HG03280 (cell line): Measurements from ENCODE around the gene EDN1.

Source experiments
- ATAC-seq: cut with Tn5 transposase; IDR thresholded peaks from one replicate; pipeline ENCODE4 v1.9.1; 2021; ENCODE audit warnings: mild to moderate bottlenecking, moderate library complexity; ENCODE audit not compliant: unreplicated experiment

EDN1 gene

DNA sequence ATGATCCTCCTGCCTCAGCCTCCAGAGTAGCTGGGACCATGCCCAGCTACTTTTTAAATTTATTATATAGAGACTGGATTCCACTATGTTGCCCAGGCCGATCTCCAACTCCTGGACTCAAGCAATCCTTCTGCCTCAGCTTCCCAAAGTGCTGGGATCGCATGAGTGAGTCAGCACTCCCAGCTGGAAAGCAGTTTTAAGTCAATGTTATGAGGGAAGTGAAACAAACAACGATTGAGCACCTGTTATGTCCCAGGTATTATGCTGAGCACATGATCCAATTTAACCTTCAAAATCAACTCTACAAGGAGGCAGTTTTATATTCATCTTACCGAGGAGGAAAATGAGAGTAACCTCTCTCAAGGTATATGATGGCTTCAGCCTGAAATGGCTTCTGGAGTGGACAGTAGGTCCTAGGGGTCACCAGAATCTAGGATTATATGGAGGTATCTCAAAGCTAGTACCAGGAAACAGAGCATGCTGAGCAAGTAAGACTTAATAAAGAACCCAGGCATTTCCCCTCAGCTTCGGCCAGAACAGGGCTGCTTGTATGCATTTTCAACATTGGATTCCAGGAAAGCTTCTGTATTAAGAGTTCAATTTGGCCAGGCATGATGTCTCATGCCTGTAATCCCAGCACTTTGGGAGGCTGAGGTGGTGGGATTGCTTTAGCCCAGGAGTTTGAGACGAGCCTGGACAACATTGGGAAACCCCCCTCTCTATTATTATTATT lies 55.0 kb downstream of the EDN1 start:
- ATAC-seq: no peak

DNA sequence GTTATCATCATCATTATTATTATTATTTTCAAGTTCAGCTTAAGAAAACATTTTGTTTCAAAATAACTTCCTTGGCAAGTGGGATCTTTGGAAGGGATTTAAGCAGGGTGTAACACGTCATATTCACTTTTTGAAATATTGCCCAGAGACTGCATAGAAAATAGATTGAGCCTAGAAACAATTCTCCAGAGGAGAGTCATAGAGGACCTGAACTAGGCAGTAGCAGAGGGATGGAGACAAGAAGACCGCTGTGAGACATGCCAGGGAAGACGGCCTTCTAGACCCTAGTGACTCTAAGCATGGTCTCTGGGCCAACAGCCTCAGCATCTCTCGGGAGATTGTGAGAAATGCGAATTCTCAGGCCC lies 55.5 kb downstream of the EDN1 start:
- ATAC-seq: no peak
